ENCODE data around the gene SLC25A51.

The SLC25A51 gene

DNA sequence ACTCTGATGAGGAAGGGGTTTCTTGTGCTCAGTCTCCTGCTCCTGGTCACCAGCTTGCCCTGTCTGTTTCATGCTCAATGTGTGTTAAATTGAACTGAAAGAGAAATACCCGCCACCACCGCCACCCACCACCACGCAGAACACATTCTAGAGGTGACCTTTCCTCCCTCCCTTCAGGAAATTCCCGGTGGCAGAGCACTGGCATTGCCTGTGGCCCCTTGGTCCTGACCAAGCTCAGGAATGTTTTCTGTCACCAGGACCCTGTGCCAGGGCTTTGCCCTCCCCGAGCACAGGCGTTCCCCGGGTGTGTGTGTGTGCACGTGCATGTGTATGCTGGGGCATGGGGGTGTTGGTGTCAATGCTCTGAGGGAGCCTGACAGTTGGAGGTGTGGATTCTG lies 10.2 kb upstream of the SLC25A51 start:
- Histone ChIP-seq H3K9ac (ENCODE audit: low read depth, low read length, poor library complexity, severe bottlenecking) (no peak overlapping the region), H3K4me2 (ENCODE audit: low read depth, low read length, poor library complexity, severe bottlenecking) (no peak overlapping the region), H3K9me2 (replicated peaks; ENCODE audit: low read depth, low read length) (no peaks in the 10 kb centered on the region), H3K79me2 (ENCODE audit: insufficient read depth, low read length) (no peaks in the 10 kb centered on the region), H3K27me3 (ENCODE audit: insufficient read depth, low read length, poor library complexity, severe bottlenecking) (no peaks in the 10 kb centered on the region), H3K4me3 (ENCODE audit: low read length, poor library complexity, severe bottlenecking) (no peak overlapping the region), H3F3A (ENCODE audit: low read depth) (no peaks in the 10 kb centered on the region), H3K4me1 (ENCODE audit: insufficient read depth, low read length, poor library complexity, severe bottlenecking) (no peaks in the 10 kb centered on the region), H4K20me1 (ENCODE audit: insufficient read depth, low read length, poor library complexity, severe bottlenecking) (no peaks in the 10 kb centered on the region), H2AFZ (ENCODE audit: low read length) (no peak overlapping the region), H3K9me3 (ENCODE audit: insufficient read depth, low read depth, low read length) (no peaks in the 10 kb centered on the region), H3K36me3 (ENCODE audit: insufficient read depth, low read length) (no peaks in the 10 kb centered on the region)
- no peak for TF ChIP-seq CTCF (conservative IDR thresholded peaks at IDR 0.05; ENCODE audit: low read length)
- no peak for TF ChIP-seq EZH2phosphoT487 (IDR thresholded peaks at IDR 0.05; ENCODE audit: borderline replicate concordance)

DNA sequence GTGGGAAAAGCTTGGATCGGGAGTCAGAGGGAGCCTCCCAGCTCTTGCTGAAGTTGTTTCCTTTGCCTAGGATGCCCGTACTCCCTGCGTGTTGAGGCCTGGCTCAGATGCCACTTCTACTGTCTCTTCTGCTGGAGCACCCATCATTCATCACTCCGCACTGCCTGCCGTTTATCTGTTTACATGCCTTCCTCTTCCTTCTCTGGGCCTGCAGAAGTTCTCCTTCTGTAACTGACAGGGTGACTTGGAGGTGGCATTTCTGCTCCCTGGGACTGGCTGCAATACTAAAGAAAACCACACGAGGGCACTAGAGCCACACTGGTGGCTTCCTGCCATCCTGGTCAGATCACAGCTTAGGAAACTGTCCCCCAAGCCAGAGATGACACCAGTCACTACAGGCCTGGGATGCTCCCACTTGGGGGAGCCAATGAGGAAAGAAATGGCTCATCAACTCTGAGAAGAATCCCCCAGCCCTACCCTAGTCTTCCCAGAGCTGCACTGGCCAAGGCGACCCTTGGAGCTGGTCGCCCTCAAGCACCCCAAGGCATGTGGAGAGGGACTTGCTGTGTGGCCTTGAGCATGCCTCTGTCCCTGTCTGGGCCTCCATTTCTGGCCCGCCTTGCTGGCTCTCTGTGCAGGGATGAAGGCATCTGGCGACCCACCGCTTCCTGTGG lies 9.7 kb upstream of the SLC25A51 start:
- H3F3A ChIP-seq (ENCODE audit: low read depth), result no peaks in the 10 kb centered on the region
- H3K27me3 ChIP-seq (ENCODE audit: insufficient read depth, low read length, poor library complexity, severe bottlenecking), result no peaks in the 10 kb centered on the region
- no peak for TF ChIP-seq EZH2phosphoT487 (IDR thresholded peaks at IDR 0.05; ENCODE audit: borderline replicate concordance)
- TF ChIP-seq CTCF (conservative IDR thresholded peaks at IDR 0.05; ENCODE audit: low read length), result peak; percentile 99
- no peaks in the 10 kb centered on the region for H3K79me2 ChIP-seq (ENCODE audit: insufficient read depth, low read length)
- 0 out of 2 replicates have a peak overlapping the region, but pooled peaks have one; percentile 42 for H2AFZ ChIP-seq (ENCODE audit: low read length)
- no peaks in the 10 kb centered on the region for H3K9me3 ChIP-seq (ENCODE audit: insufficient read depth, low read depth, low read length)
- no peak overlapping the region for H3K4me2 ChIP-seq (ENCODE audit: low read depth, low read length, poor library complexity, severe bottlenecking)
- H3K4me1 ChIP-seq (ENCODE audit: insufficient read depth, low read length, poor library complexity, severe bottlenecking), result no peaks in the 10 kb centered on the region
- no peak overlapping the region for H3K9ac ChIP-seq (ENCODE audit: low read depth, low read length, poor library complexity, severe bottlenecking)
- no peak overlapping the region for H3K4me3 ChIP-seq (ENCODE audit: low read length, poor library complexity, severe bottlenecking)
- no peaks in the 10 kb centered on the region for H3K9me2 ChIP-seq (replicated peaks; ENCODE audit: low read depth, low read length)
- H4K20me1 ChIP-seq (ENCODE audit: insufficient read depth, low read length, poor library complexity, severe bottlenecking), result no peaks in the 10 kb centered on the region
- H3K36me3 ChIP-seq (ENCODE audit: insufficient read depth, low read length), result no peaks in the 10 kb centered on the region

DNA sequence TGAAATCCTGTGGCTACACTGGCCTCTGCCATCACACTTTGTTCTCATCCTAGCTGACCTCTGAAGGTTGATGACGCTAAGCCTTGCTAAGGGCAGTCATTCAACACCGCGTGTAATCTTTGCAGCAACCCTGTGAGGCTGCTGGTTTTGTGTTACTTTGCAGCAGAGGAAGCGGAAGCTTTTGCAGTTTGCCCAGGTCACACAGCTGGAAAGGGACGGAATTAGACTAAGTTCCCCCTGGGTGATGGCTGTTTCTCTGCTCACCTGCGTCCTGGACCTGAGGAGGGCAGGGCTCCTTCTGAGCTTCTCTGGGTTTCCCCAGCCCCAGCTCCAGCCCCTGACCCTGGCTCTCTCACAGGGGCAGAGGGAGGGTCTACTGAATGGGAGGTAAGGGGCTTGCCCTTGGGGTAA lies 7.3 kb upstream of the SLC25A51 start:
- H2AFZ ChIP-seq (ENCODE audit: low read length), result no peak overlapping the region
- no peaks in the 10 kb centered on the region for H3K79me2 ChIP-seq (ENCODE audit: insufficient read depth, low read length)
- H3K9ac ChIP-seq (ENCODE audit: low read depth, low read length, poor library complexity, severe bottlenecking), result no peak overlapping the region
- no peaks in the 10 kb centered on the region for H3K4me1 ChIP-seq (ENCODE audit: insufficient read depth, low read length, poor library complexity, severe bottlenecking)
- no peak overlapping the region for H3K4me3 ChIP-seq (ENCODE audit: low read length, poor library complexity, severe bottlenecking)
- H3K9me2 ChIP-seq (replicated peaks; ENCODE audit: low read depth, low read length), result no peaks in the 10 kb centered on the region
- no peak for TF ChIP-seq EZH2phosphoT487 (IDR thresholded peaks at IDR 0.05; ENCODE audit: borderline replicate concordance)
- no peak for TF ChIP-seq CTCF (conservative IDR thresholded peaks at IDR 0.05; ENCODE audit: low read length)
- no peak overlapping the region for H3K4me2 ChIP-seq (ENCODE audit: low read depth, low read length, poor library complexity, severe bottlenecking)
- H3K9me3 ChIP-seq (ENCODE audit: insufficient read depth, low read depth, low read length), result no peaks in the 10 kb centered on the region
- H3K36me3 ChIP-seq (ENCODE audit: insufficient read depth, low read length), result no peaks in the 10 kb centered on the region
- H4K20me1 ChIP-seq (ENCODE audit: insufficient read depth, low read length, poor library complexity, severe bottlenecking), result no peaks in the 10 kb centered on the region
- no peaks in the 10 kb centered on the region for H3F3A ChIP-seq (ENCODE audit: low read depth)
- no peaks in the 10 kb centered on the region for H3K27me3 ChIP-seq (ENCODE audit: insufficient read depth, low read length, poor library complexity, severe bottlenecking)

All from Loucy (cell line).